Erythroblast (primary cell): Measurements from ENCODE around the gene RNF169.

Experiments
- GATA1 ChIP-seq: IDR thresholded peaks from 2 replicates; pipeline ENCODE4 v1.6.1; 2011; ENCODE audit warnings: low read depth, mild to moderate bottlenecking, control low read depth, low read length, moderate library complexity
- POLR2A ChIP-seq: IDR thresholded peaks from 2 replicates; pipeline ENCODE4 v1.6.1; 2011; ENCODE audit warnings: mild to moderate bottlenecking, low read length

GRCh38 chr11:74701351-74701750 lies 47.3 kb upstream of the RNF169 start:
- TF ChIP-seq POLR2A (no peak), GATA1 (no peak)
